Stimulated activated CD8-positive, alpha-beta memory T cell treated with anti-CD3 and anti-CD28 coated beads, Interleukin-7, amount 100 ng/mL, for 24 hours (primary cell): Measurements from ENCODE around the gene MARK3.

Experiments
- DNase-seq: peaks from one replicate; pipeline ENCODE4 v3.0.0-alpha.2; 2020; ENCODE audit warnings: low read depth

MARK3 gene

DNA sequence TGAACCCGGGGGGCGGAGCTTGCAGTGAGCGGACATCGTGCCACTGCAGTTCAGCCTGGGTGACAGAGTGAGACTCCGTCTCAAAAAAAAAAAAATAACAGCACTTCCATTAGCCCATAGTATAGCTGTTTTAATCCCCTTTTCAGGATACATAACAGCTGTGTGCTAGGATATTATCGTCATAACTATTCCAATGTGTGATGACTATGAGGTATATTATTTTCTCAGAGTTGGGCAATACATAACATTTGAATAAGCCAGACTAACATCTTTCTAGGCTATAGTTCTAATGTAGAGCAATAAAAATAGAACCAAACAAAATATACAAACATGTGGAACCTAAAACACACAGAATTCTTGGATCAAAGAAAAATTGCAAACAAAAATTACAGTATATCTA, 57.1 kb downstream of the MARK3 start:
- no peak for DNase-seq

DNA sequence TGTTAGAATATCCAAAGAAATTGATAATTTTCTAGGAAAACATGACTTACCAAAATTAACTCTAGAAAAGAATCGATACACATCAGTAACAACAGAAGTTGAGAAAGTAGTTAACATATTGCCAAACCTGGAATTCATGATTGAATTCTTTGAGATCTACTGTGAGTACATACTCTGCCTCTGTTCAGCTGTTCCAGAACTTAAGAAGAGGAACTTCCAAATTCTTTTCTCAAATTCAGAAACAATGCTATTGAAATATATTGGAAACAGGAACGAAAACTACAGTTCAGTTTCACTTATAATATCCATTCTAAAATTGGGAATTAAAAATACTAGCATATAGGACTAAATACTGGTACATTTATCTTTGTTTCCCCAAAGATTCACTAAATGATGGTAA, 57.9 kb downstream of the MARK3 start:
- no peak for DNase-seq

DNA sequence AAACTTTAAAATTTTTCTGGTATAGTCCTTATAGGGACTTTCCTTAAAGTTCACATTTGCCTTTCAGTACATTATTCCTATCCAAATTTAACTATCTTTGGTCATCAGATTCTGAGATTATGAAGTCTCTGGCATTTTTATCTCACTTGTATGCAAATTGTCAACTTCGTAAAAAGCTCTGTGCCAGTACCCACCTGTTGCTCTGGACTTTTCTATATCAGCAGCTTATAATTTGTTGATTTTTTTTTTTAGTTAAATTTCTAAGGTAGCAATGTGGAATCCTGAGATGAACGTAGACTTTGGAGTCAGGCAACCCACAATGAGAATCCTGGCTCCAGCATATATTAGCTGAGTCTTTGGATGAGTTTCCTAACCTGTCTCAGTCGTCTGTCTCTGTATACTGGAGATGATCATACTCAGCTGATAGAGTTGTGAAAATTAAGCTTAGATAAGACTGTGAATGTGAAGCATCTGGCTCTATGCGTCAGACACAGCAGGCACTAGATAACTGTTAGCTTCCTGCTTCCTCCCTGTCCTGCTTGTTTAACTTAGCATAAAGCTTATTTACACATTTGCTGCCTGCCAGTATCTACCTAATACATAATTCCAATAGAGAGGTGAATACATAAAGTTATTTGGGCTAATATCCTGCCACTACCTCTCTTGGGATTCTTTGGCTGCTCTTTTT, 59.8 kb downstream of the MARK3 start:
- no peak for DNase-seq

DNA sequence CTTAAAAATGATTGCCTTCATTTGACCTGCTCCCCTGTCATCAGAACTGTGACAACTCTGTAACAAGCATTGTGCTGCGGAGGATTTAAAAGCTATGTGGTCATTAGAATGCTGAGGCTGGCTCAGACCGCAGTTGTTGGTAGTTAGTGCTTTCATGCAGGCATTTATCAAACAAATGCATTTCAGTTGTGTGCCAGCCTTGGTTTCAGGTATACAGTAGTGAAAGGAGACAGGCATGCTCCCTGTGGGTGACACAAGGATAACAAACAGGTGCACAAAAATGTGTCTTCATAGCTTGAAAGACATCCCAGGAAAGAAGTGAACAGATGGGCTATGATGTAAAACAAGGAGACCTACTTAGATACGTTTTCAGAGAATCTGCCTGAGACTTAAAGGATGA, 60.6 kb downstream of the MARK3 start:
- DNase-seq, result no peak

DNA sequence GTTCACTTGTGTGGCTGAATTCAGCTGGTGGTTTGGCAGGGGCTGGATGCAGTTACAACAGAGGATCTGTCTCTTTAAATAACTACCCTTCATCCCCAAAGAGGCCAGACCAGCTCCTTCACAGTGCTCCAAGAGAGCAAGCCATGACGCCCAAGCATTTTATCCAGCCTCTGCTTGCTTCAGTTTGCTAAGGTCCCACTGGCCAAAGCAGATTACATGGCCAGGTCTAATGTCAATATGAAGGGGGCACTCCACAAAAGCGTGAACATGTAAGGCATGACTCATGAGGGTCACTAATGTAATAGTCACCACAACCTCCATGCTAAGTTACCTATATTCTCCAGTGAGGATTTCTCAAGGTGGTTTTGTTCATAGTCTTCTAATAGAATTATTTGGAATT, 62.9 kb downstream of the MARK3 start:
- DNase-seq, result no peak

DNA sequence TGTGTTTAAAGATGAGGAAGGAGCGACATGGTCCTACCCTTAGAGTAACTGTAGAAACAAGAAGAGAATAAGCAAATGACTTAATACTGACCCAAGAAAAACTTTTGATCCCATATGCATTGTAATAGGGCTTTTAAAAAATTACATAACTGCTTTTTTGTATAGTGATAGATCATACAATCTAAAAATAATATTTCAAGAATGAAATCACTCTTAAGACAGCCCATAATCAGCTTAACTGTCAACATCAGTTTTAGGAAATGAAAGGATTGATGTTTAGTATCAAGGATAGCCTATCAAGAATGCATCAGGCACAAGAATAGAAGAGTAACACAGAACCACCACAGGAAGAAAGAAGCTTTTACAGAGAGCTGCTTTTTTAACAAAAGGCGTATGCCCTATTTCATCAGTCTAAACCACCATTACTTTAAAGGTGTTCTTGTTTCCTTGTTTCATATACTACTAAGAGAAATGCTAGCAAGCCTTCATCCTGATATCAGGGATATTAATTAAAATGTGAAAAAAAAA, 64.5 kb downstream of the MARK3 start:
- no peak for DNase-seq

DNA sequence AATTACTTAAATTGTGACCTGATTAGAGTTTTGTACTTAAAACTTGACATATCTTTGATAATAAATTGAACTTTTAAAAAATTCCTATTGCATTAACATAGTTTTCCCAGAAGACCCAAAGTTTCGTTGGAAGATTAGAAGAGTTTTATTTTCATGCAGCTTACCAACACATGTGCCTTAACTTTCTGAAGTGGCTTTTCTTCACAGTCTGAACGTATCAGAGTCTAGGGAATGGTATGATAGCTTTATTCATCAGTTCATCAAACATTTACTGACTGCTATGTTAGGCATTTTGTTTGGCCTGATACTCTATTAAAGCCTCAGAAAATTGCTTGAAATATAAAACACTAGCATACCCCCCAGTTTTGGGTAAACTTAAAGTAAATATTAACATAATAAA, 65.2 kb downstream of the MARK3 start:
- DNase-seq, result no peak

DNA sequence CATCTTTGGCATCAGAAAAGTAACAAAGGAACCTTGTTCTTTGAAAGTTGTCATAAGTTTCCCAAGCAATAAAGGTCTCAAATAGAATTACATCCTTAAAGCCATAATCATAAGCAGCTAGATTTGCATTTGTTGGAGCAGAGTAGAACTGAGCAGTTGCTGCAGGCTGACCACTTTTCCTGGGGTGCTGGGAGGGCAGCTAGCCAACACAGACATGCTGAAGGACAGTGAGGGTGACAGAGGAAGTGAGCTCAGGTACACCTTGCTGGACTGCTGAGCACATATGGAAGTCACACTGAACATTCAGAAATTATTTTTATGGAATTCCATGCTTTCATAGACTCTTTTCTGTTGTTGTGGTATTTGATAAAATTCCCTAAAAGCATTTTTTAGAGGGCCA, 66.2 kb downstream of the MARK3 start:
- no peak for DNase-seq

DNA sequence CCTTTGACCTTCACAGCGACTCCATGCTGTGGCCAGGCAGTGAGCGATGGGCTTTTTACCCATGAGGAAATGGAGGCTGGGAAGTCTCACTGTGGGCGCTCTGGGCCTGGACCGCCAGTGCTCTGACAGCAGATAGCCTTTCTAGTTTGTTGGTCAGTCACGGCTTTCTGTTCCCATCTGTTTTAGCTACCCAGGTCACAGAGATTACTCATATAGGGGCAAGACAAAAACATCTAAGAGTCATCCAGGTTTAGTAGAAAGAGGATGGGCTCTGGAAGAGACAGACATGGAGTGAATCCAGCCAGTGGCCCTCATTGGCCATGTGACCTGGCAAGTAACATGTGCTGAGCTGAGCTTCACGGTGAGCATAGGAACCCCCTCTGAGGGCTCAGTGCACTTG, 68.6 kb downstream of the MARK3 start:
- DNase-seq, result no peak

DNA sequence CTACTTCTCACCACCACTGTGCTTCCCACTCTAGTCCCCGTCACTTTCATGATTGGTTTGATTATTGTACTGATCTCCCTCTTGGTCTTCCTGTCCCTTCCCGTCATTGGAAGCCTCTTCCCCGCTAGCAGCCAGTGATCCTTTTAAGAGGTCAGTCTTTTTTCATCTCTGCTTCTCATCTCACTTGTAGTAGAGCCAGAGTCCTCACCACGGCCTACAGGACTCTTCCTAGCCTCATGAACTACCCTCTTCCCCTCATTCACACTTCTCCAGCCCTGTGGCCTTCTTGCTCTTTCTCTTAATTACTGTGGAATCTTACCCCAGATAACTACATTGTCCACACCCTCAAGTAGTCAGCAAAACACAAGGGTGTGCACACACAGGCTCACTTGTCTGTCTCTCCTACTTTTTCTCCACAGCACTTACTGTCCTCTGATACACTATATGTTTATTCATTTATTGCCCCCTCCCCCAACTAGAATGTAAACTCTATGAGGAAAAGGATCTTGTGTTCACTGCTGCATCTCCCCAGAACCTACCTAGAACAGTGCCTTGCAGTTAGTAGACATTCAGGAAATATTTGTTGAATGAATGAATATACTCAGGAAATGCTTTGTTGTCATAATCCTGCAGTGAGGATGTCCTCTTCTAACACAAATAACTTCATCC, 71.1 kb downstream of the MARK3 start:
- no peak for DNase-seq

DNA sequence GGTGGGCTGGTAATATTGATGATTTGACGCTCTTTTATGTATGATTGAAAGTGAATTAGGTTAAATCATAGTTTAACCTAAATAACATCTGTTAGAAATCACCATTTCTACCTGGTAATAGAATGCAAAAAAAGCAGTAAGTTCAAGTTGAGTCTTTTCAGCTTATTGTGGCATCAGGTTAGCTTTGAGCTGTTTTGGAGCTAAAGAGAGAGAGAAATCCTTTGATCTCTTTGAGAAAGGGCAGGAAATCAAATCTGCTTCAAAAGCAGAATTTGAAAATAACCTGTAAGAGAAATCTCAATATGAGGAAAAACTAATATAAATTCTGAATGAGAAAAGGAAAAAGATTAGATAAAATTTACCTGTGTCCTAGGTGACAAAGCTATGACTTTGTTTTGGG, 75.2 kb downstream of the MARK3 start:
- DNase-seq, result no peak

DNA sequence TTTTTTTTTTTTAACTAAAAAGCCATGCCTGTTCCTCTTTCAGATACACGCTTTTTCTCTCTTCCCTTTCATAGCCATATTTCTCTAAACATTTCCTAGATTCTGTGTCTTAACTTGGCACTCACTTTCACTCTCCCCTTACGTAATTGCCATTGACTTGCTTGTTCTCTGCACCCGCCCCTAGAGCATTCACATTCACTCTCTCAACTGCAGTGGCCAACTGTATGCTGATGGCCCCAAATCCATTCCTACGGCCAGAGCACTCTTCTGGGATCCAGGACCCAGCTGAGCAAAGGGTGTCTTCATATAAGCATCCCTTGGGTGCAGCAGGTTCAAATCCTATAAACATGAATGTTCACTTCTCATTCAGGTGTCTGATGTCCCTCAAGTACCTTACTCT, 77.9 kb downstream of the MARK3 start:
- DNase-seq, result no peak

DNA sequence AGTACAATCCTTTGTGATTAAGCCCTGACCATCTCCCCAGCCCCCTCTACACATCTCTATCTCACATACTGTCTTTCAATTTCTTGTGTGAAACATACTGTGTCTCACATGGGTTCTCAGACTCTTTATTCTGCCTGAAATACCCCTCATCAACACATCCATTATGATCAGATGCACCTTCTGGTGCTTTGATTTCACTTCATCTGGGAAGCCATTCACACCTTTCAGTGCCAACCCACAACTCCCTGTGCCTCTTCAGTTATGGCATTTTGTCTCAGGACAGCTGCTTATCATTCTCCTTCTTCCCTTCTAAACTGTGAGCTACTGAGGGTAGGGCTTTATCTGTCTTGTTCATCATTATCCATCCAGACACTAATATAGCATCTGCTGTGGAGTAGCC, 78.6 kb downstream of the MARK3 start:
- no peak for DNase-seq

DNA sequence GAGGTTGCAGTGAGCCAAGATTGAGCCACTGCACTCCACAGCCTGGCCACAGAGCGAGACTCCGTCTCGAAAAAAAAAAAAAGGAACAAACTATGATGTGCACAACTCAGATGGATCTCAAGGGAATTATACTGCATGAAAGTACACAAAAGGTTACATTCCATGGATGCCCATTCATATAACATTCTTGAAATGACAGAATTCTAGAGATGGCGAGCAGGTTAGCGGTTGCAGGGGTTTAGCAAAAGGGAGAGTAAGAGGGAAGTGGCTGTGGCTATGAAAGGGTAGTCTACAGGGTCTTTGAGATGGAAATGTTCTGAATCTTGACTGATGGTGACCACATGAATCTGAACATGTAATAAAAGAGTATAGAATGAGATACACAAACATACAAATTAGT, 87.7 kb downstream of the MARK3 start:
- DNase-seq, result no peak

DNA sequence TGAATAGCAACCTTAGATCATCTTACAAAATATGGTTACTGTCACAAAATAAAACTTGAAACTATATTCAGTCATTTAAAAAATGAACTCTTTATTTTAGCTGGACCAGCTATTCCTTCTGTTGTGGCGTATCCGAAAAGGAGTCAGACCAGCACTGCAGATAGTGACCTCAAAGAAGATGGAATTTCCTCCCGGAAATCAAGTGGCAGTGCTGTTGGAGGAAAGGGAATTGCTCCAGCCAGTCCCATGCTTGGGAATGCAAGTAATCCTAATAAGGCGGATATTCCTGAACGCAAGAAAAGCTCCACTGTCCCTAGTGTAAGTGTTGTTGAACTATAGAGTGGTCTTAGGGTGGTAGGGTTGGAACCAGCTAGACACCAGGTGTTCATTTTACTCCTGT, 89.7 kb downstream of the MARK3 start:
- DNase-seq, result no peak

DNA sequence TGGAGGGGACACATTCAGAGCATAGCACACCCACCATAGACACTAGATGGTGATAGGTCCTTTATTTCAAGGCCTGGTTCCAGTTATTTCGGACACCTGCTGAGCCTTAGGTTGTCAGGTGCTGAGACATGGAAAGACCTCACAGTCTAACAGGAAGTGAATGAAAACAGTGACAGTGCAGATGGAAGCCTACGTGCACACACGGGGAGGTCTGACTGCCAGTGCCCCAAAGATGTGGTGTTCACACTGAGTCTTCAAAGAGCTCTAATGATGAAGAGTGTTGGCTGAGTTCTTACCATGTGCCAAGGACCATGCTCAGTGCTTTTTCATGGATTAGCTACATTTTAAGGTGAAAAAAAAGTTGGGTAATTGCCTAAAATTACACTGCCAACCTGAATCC, 90.8 kb downstream of the MARK3 start:
- no peak for DNase-seq

DNA sequence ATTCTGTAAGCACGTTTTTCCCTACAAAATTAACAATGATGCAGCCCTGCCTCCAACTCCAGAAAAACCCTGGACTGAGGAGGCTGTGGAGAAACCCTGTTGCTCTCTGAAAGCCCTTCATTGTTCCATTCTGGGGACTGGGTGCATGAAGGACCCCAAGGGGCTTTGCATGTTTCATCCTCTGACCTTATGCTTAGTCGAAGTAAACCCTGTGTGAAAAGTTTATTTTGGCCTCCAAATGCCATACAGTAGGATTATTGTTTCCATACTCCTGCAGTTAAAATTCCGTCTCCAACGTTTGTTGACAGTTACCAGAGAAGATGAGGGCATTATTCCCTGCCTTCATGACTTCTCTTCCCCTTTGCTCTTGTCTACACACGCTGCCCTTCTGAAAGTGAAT, 91.4 kb downstream of the MARK3 start:
- no peak for DNase-seq

DNA sequence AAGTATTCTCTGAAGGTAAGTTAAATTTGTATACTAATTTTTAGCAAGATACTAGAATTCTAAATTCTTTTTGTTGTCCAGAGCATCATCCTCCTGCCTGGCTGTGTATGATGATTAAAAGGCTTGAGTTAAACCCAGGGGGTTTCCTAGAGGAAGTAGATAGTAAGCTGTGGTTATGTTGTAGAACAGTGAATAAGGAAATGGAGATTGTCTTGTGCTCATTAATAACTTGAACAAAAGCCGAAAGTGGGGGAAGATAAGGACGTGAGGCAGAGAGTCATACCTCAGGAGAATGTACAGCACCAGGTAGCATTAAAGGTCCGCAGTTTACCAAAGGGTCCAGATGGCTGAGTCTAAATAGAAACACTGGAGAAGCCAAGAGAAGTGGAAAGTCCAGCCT, 95.4 kb downstream of the MARK3 start:
- no peak for DNase-seq

DNA sequence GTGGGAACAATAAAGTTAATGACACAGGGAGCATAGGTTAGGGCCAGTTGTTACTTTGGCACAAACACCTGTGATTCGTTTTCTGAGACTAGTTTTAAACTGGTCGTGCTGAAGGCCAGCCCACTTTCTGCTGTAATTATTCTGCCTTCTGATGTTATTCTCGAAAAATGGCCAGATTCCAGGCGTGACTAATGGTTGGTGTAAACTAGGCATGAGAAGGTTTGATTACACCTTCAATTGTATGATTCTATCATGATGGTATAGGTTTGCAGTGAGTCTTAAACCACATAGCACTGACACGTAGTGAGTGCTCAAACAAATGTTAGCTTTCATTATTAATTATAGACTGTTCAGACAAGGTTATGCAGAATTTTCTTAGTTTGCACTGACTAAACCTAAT, 98.4 kb downstream of the MARK3 start:
- DNase-seq, result no peak

DNA sequence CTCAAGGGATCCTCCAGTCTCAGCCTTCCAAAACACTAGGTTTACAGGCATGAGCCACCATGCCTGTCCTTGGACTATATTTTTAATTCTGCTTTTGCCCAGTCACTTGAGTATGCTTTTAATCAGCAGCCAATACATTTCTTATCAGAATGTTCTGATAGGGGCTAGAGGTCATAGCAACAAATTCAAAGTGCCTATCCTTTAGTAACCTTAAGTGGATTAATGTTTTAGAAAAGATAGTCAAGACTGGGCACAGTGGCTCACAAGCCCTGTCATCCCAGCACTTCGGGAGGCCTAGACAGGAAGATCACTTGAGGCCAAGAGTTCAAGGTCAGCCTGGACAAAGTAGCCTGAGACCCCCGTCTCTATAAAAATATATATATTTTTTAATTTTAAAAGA, 100.3 kb downstream of the MARK3 start:
- no peak for DNase-seq

DNA sequence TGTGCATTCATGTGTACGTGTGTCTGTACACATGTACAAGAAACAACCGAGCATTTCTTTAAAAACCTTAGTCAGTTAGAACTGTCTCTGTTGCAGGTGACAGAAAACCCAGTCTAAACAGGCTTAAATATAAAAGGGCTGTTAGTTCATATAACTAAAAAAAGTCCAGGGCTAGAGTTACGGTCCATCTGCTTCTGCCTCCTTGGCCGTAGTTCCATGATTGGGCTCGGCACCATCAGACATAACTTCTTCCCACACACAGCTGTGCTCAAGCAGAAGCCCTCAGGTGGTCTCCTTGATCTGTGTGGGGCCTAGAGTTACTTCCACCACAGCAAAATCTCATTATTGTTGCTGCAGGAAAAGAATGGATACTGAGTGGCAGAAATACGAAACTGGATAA, 102.9 kb downstream of the MARK3 start:
- DNase-seq, result no peak

DNA sequence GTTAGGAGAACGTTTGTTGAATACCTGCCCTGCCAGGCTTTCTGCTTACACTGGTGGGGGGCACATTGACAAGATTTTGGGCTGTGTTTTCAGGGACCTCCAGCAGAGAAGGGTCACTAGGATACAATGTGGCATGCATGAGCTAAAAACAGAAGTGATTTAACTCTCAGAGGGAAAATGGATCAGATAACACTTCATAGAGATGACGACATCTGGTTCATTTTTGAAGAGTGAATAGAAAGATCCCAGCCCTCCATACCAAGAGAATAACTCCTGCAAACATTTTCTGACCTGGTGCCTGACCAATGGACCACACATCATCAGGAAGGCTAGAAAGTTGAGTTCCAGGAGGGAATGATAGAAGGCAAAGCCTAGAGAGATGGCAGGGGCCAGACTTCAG, 103.7 kb downstream of the MARK3 start:
- DNase-seq, result no peak

DNA sequence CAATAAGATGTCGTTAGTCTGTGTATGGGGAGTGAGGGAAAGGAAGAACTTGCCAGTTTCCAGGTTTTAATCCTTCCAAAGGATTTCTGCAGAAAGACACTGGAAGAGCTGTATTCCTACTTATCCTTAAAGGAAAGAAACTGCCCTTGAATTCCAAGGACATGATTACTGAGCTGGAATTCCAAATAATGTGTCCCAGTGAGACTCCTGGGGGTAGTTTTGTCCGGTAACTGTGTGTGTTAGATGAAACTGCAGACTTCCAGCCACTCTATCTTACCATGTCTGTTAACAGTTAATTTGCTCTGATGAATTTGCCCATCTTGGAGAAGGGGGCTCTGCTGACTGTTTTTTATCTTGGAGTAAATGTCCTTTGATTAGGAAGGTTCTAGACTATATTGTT, 104.4 kb downstream of the MARK3 start:
- DNase-seq, result no peak

DNA sequence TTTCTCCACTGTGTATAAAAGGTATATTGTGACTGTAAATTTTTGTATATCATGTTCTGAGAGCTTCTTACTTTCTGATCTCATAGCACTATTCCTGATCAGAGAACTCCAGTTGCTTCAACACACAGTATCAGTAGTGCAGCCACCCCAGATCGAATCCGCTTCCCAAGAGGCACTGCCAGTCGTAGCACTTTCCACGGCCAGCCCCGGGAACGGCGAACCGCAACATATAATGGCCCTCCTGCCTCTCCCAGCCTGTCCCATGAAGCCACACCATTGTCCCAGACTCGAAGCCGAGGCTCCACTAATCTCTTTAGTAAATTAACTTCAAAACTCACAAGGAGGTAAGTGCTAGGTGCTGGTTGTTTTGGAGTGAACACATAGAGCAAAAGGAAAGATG, 106.5 kb downstream of the MARK3 start:
- DNase-seq, result no peak
